ENCODE results near the gene ATP13A3. TPM values are rescaled to one million over a fixed set of nuclear protein-coding genes. Genes with fewer than 3 reads are reported as not detected.

The ATP13A3 gene
- total and polyA plus RNA-seq, 9 of the 15 experiments (the other 6 are each of a cell fraction or from before 2014, with no cell fraction given) = 16.6 to 135 (median 86.6) TPM

GRCh38 chr3:194387276-194387675, 99.5 kb downstream of the ATP13A3 start:
- Histone ChIP-seq H2AFZ (ENCODE audit: low read depth, low read length) (no peak overlapping the region), H3K36me3 (ENCODE audit: control insufficient read depth, insufficient read depth, low read length) (no peaks in the 10 kb centered on the region), H4K20me1 (replicated peaks; ENCODE audit: control insufficient read depth, insufficient read depth, low read length) (no peaks in the 10 kb centered on the region), H3K27ac (ENCODE audit: extremely low read depth, low read depth, low read length) (no peak overlapping the region), H3K27me3 (ENCODE audit: control insufficient read depth in 2 of 2, insufficient read depth in 2 of 2, low read length in 2 of 2) (peaks cover 29 to 59% of the 10 kb centered on the region in 2 experiments), H3K4me3 (no peak overlapping the region), H3K9me3 (replicated peaks; ENCODE audit: control insufficient read depth, insufficient read depth, low read depth, low read length) (no peaks in the 10 kb centered on the region), H3K4me2 (ENCODE audit: insufficient read depth, low read length) (no peak overlapping the region), H3K9me1 (ENCODE audit: control insufficient read depth, insufficient read depth, low read length) (no peaks in the 10 kb centered on the region), H3K4me1 (replicated peaks in 1 of 2; ENCODE audit: control insufficient read depth in 2 of 2, insufficient read depth in 2 of 2, low read length in 2 of 2) (no peaks in the 10 kb centered on the region; a peak in 1 of 5 replicates), H3K79me2 (ENCODE audit: control insufficient read depth, insufficient read depth, low read length) (no peaks in the 10 kb centered on the region), H3K9ac (ENCODE audit: insufficient read depth in 1 of 2, low read depth in 2 of 2, low read length in 2 of 2) (no peak overlapping the region)
- TF ChIP-seq, protein P1, sequence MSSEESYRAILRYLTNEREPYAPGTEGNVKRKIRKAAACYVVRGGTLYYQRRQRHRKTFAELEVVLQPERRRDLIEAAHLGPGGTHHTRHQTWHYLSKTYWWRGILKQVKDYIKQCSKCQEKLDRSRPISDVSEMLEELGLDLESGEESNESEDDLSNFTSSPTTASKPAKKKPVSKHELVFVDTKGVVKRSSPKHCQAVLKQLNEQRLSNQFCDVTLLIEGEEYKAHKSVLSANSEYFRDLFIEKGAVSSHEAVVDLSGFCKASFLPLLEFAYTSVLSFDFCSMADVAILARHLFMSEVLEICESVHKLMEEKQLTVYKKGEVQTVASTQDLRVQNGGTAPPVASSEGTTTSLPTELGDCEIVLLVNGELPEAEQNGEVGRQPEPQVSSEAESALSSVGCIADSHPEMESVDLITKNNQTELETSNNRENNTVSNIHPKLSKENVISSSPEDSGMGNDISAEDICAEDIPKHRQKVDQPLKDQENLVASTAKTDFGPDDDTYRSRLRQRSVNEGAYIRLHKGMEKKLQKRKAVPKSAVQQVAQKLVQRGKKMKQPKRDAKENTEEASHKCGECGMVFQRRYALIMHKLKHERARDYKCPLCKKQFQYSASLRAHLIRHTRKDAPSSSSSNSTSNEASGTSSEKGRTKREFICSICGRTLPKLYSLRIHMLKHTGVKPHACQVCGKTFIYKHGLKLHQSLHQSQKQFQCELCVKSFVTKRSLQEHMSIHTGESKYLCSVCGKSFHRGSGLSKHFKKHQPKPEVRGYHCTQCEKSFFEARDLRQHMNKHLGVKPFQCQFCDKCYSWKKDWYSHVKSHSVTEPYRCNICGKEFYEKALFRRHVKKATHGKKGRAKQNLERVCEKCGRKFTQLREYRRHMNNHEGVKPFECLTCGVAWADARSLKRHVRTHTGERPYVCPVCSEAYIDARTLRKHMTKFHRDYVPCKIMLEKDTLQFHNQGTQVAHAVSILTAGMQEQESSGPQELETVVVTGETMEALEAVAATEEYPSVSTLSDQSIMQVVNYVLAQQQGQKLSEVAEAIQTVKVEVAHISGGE (CRISPR knock-in tag; IDR thresholded peaks at IDR 0.05) = no peak
- TF ChIP-seq ZNF311 (CRISPR knock-in tag; IDR thresholded peaks at IDR 0.05) (no peak), POLR2B (IDR thresholded peaks at IDR 0.05; ENCODE audit: low read depth, partially characterized antibody) (no peak), NR3C1 (CRISPR knock-in tag; IDR thresholded peaks at IDR 0.05) (no peak), TAF7 (tag; IDR thresholded peaks at IDR 0.05) (no peak), CCNT2 (IDR thresholded peaks at IDR 0.05; ENCODE audit: borderline replicate concordance, extremely low read depth, insufficient read length, low read depth, low read length) (no peak), ZNF696 (CRISPR knock-in tag; conservative IDR thresholded peaks at IDR 0.05) (no peak), CREB5 (CRISPR knock-in tag; IDR thresholded peaks at IDR 0.05) (no peak), HOMEZ (CRISPR knock-in tag; IDR thresholded peaks at IDR 0.05) (no peak), POLR3G (IDR thresholded peaks at IDR 0.05; ENCODE audit: extremely low read depth, insufficient read length, insufficient replicate concordance) (no peak), EP400 (IDR thresholded peaks at IDR 0.05) (no peak)
- intact Hi-C loops (cut with micrococcal nuclease) = no loop called here
- no peak for ATAC-seq
- no TSS peak for BruUV-seq (replicated peaks)
- no peak for FAIRE-seq
- in situ Hi-C loops (cut with MboI) = no loop called here
- CTCF ChIA-PET (ENCODE audit: low intra/inter-chr PET ratio) = no interaction called here
- POLR2A ChIA-PET = no interaction called here
- DNase-seq (ENCODE audit: extremely low read depth in 1 of 4, low spot score in 3 of 4) = no peak
- 37% methylated on average over 6 of the region's 6 CpGs for WGBS (ENCODE audit: insufficient coverage, low coverage, missing lambda C conversion rate)
